Measurements from ENCODE around the gene CASZ1. TPM values are rescaled to one million over a fixed set of nuclear protein-coding genes. Genes with fewer than 3 reads are reported as not detected.

The CASZ1 gene
- total and polyA plus RNA-seq, 9 of the 15 experiments (the other 6 are each of a cell fraction or from before 2014, with no cell fraction given): 0.01 to 4.0 (median 0.76) TPM; not detected in 1

GRCh38 chr1:10829067-10829818 lies 32.8 kb upstream of the CASZ1 start:
- no peak overlapping the region for H3K27ac ChIP-seq (ENCODE audit: extremely low read depth, low read depth, low read length)
- WGBS (ENCODE audit: insufficient coverage, low coverage, missing lambda C conversion rate): 3% methylated on average over 14 of the region's 14 CpGs
- ATAC-seq (no peak), FAIRE-seq (no peak), DNase-seq (ENCODE audit: extremely low read depth in 1 of 4, low spot score in 3 of 4) (no peak)
- no peaks in the 10 kb centered on the region for H3K9me1 ChIP-seq (ENCODE audit: control insufficient read depth, insufficient read depth, low read length)
- H2AFZ ChIP-seq (ENCODE audit: low read depth, low read length): no peak overlapping the region
- peaks cover 30% of the 10 kb centered on the region for H4K20me1 ChIP-seq (replicated peaks; ENCODE audit: control insufficient read depth, insufficient read depth, low read length)
- H3K4me1 ChIP-seq (replicated peaks in 1 of 2; ENCODE audit: control insufficient read depth in 2 of 2, insufficient read depth in 2 of 2, low read length in 2 of 2): peaks cover 0 to 8% of the 10 kb centered on the region in 2 experiments; a peak in 1 of 5 replicates
- no TSS peak for BruUV-seq (replicated peaks)
- H3K4me3 ChIP-seq: no peak overlapping the region
- peaks cover 50 to 73% of the 10 kb centered on the region in 2 experiments for H3K27me3 ChIP-seq (ENCODE audit: control insufficient read depth in 2 of 2, insufficient read depth in 2 of 2, low read length in 2 of 2)
- CTCF ChIA-PET (ENCODE audit: low intra/inter-chr PET ratio): no interaction called here
- no peaks in the 10 kb centered on the region for H3K9me3 ChIP-seq (replicated peaks; ENCODE audit: control insufficient read depth, insufficient read depth, low read depth, low read length)
- no peaks in the 10 kb centered on the region for H3K36me3 ChIP-seq (ENCODE audit: control insufficient read depth, insufficient read depth, low read length)
- in situ Hi-C loops (cut with MboI) (no loop called here), intact Hi-C loops (cut with micrococcal nuclease) (loop anchor here (5.0 kb wide), 1 partner anchor 38 kb away; no protein-coding TSS in a partner anchor)
- no peak overlapping the region for H3K4me2 ChIP-seq (ENCODE audit: insufficient read depth, low read length)
- POLR2A ChIA-PET: interaction anchor here (0.6 to 0.9 kb wide), 5 partner anchors 13 to 334 kb away, joined by 3 to 4 read pairs (median 3); no protein-coding TSS in a partner anchor
- H3K9ac ChIP-seq (ENCODE audit: insufficient read depth in 1 of 2, low read depth in 2 of 2, low read length in 2 of 2): no peak overlapping the region
- TF ChIP-seq ZNF561 (CRISPR knock-in tag; conservative IDR thresholded peaks at IDR 0.05) (no peak), ZNF121 (CRISPR knock-in tag; conservative IDR thresholded peaks at IDR 0.05) (peak; percentile 92), MYNN (IDR thresholded peaks at IDR 0.05) (peak; percentile 42; the same call in 1 of the 2 replicates), MYNN (CRISPR knock-in tag; IDR thresholded peaks at IDR 0.05) (no peak), RBM25 (IDR thresholded peaks at IDR 0.05; ENCODE audit: low read depth, low read length, severe bottlenecking) (peak; percentile 52)
- H3K79me2 ChIP-seq (ENCODE audit: control insufficient read depth, insufficient read depth, low read length): no peaks in the 10 kb centered on the region
